ENCODE data around the gene ATG16L1.

- TF ChIP-seq MAX (IDR thresholded peaks at IDR 0.05; ENCODE audit: insufficient read depth, insufficient read length) (no peak), CTCF (IDR thresholded peaks at IDR 0.05; ENCODE audit: extremely low read depth in 1 of 2, insufficient read depth in 1 of 2, low read depth in 1 of 2, low read length in 2 of 2) (no peak)
Observed at GRCh38 chr2:233240897-233241296, 10.6 kb upstream of the ATG16L1 start.
